ENCODE measurements around the gene CNTLN.

DNA sequence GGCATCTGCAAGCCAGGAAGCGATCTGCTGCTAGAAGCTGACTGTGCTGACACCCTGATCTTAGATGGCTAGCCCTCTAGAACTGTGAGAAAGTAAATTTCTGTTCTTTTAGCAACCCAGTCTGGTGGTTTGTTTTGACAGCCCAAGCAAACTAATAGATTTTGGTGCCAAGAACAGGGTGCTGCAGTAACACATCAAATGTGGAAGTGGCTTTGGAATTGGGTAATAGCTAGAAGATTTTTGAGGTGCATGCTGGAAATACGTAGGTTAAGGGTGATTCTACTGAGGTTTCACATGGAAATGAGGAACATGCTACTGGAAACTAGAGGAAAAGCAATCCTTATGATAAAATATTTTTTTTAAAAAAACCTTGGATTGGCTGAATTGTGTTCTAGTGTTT lies 290.5 kb downstream of the CNTLN start:
- TF ChIP-seq EZH2 (IDR thresholded peaks at IDR 0.05; ENCODE audit: borderline replicate concordance) (no peak), EZH2phosphoT487 (IDR thresholded peaks at IDR 0.05; ENCODE audit: low read depth, severe bottlenecking, unreplicated experiment) (no peak)
- TF ChIP-seq, protein P1, sequence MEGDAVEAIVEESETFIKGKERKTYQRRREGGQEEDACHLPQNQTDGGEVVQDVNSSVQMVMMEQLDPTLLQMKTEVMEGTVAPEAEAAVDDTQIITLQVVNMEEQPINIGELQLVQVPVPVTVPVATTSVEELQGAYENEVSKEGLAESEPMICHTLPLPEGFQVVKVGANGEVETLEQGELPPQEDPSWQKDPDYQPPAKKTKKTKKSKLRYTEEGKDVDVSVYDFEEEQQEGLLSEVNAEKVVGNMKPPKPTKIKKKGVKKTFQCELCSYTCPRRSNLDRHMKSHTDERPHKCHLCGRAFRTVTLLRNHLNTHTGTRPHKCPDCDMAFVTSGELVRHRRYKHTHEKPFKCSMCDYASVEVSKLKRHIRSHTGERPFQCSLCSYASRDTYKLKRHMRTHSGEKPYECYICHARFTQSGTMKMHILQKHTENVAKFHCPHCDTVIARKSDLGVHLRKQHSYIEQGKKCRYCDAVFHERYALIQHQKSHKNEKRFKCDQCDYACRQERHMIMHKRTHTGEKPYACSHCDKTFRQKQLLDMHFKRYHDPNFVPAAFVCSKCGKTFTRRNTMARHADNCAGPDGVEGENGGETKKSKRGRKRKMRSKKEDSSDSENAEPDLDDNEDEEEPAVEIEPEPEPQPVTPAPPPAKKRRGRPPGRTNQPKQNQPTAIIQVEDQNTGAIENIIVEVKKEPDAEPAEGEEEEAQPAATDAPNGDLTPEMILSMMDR (IDR thresholded peaks at IDR 0.05; ENCODE audit: poor library complexity): no peak

Data from hepatocyte (in vitro differentiated cells).